ENCODE data around the gene KLHDC7A.

GRCh38 chr1:18447509-18448220 is 33.1 kb upstream of the KLHDC7A start:
- TF ChIP-seq, protein P1, sequence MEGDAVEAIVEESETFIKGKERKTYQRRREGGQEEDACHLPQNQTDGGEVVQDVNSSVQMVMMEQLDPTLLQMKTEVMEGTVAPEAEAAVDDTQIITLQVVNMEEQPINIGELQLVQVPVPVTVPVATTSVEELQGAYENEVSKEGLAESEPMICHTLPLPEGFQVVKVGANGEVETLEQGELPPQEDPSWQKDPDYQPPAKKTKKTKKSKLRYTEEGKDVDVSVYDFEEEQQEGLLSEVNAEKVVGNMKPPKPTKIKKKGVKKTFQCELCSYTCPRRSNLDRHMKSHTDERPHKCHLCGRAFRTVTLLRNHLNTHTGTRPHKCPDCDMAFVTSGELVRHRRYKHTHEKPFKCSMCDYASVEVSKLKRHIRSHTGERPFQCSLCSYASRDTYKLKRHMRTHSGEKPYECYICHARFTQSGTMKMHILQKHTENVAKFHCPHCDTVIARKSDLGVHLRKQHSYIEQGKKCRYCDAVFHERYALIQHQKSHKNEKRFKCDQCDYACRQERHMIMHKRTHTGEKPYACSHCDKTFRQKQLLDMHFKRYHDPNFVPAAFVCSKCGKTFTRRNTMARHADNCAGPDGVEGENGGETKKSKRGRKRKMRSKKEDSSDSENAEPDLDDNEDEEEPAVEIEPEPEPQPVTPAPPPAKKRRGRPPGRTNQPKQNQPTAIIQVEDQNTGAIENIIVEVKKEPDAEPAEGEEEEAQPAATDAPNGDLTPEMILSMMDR (conservative IDR thresholded peaks at IDR 0.05; ENCODE audit: low read depth, low read length): no peak
- no peak for TF ChIP-seq EZH2 (IDR thresholded peaks at IDR 0.05; ENCODE audit: low read length, unreplicated experiment)

All from PC-3 (cell line).